Activated CD8-positive, alpha-beta T cell treated with anti-CD3 and anti-CD28 coated beads, Interleukin-2, amount 10 ng/mL, durations not matched to agents 7 days and 5 days (primary cell): ENCODE data around the gene GPR171. TPM values are rescaled to one million over a fixed set of nuclear protein-coding genes. Genes with fewer than 3 reads are reported as not detected.

Source experiments
- ATAC-seq: fragments of 150-1000 bp; cut with Tn5 transposase; one replicate; pipeline ENCODE4 v1.10.0; 2021; ENCODE audit warnings: moderate library complexity
- CTCF ChIA-PET: fragments of 350-600 bp; sonication (Branson Sonifier 250); formaldehyde crosslinking; loops from one replicate; lab custom pipeline; 2021; ENCODE audit warnings: antibody characterized with exemption; lab: Charles Lee
- POLR2A ChIA-PET: fragments of 350-600 bp; sonication (Branson Sonifier 250); formaldehyde crosslinking; loops from one replicate; lab custom pipeline; 2021; ENCODE audit warnings: antibody characterized with exemption; lab: Charles Lee
- DNase-seq: peaks from one replicate; pipeline ENCODE4 v3.0.0-alpha.2; 2020
- H3K27ac Mint-ChIP-seq: one replicate; pipeline ENCODE4 v1.8.0; 2021; ENCODE audit warnings: mild to moderate bottlenecking, mixed read lengths
- H3K27me3 Mint-ChIP-seq: one replicate; pipeline ENCODE4 v1.8.0; 2021; ENCODE audit warnings: low read depth, mixed read lengths
- H3K36me3 Mint-ChIP-seq: one replicate; pipeline ENCODE4 v1.8.0; 2021; ENCODE audit warnings: low read depth, mixed read lengths
- H3K4me1 Mint-ChIP-seq: one replicate; pipeline ENCODE4 v1.8.0; 2021; ENCODE audit warnings: low read depth, mixed read lengths
- H3K4me3 Mint-ChIP-seq: one replicate; pipeline ENCODE4 v1.8.0; 2021; ENCODE audit warnings: mild to moderate bottlenecking, mixed read lengths
- H3K9me3 Mint-ChIP-seq: one replicate; pipeline ENCODE4 v1.8.0; 2022; ENCODE audit warnings: mixed read lengths; ENCODE audit not compliant: insufficient read depth
- total RNA-seq, 2 experiments: library from RNA; stranded (reverse); gene quantifications; one replicate each; pipeline ENCODE4 v1.2.3, GENCODE V29; 2021

GPR171 gene
- total RNA-seq, 2 experiments from 2014 or later, result 115 to 124 TPM

DNA sequence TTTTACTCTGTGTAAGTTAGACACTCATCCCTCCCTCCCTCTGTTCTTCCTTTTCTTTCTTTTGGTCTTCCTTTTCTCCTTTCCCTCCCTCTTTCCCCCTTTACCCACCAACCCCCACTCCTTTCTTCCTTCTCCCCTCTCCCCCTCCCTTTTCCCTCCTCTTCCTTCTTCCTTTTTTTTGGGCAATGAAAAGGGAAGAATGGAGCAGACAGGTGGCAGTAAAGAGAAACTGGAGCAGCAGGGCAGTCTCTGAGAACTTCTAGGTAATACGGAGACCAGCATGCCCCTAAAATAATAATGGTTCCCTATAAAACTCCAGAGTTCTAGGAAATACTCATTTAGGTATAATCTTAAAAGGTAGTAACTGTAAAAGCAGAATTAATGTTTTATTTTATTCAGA, 11.4 kb upstream of the GPR171 start:
- no peak for DNase-seq
- no peak for ATAC-seq
- ChIA-PET CTCF (interaction anchor here (1.0 to 1.5 kb wide), 3 partner anchors 14 to 47 kb away, joined by 3 to 4 read pairs (median 4); no protein-coding TSS in a partner anchor), POLR2A (no interaction called here)
- H3K27me3 Mint-ChIP-seq, result no peaks in the 10 kb centered on the region
- no peak overlapping the region for H3K27ac Mint-ChIP-seq
- peaks cover 3% of the 10 kb centered on the region for H3K36me3 Mint-ChIP-seq
- H3K4me3 Mint-ChIP-seq, result no peak overlapping the region
- H3K9me3 Mint-ChIP-seq, result no peaks in the 10 kb centered on the region
- H3K4me1 Mint-ChIP-seq, result peaks cover 27% of the 10 kb centered on the region

DNA sequence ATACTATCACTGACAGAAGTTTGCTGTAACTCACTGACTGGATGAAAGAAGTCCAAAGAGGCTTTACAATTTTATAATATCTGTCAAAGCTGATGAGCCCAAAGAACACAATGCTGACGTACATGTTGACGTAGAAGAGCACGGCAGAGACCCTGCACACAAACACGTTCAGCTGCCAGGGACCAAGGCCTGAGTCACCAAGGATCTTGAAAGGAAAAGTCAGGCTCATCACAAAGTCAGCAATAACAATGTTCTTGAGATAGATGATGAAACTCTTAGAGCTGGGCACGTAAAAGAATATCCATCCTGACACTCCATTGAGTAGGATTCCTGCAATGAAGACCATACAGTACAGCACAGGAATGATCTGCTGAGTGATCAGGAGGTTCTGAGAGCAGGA, 10.9 kb upstream of the GPR171 start:
- peaks cover 33% of the 10 kb centered on the region for H3K4me1 Mint-ChIP-seq
- no peak for DNase-seq
- H3K36me3 Mint-ChIP-seq, result no peaks in the 10 kb centered on the region
- H3K4me3 Mint-ChIP-seq, result no peak overlapping the region
- no peaks in the 10 kb centered on the region for H3K9me3 Mint-ChIP-seq
- CTCF ChIA-PET, result interaction anchor here (1.1 to 1.5 kb wide), 3 partner anchors 14 to 46 kb away, joined by 3 to 6 read pairs (median 4); no protein-coding TSS in a partner anchor
- no peak for ATAC-seq
- H3K27me3 Mint-ChIP-seq, result no peaks in the 10 kb centered on the region
- POLR2A ChIA-PET, result no interaction called here
- H3K27ac Mint-ChIP-seq, result no peak overlapping the region

DNA sequence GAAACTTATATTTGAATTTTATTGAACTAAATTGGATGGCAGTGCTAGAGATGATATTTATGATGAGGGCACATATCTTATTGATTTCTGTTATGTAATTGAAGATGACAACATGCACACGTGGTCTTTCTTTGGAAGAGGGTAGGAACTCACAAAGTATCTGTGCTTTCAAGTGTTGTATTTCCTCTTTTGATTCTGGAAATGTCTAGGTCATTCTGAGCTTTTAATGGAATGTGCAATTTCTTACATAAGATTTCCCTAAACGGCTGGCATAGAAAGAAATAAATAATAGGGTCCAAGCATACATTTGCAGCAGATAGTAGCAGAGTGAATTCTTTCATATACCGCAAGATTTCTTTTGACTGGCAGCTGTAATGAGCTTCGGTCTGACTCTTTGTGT, 10.1 kb upstream of the GPR171 start:
- ATAC-seq, result no peak
- CTCF ChIA-PET, result interaction anchor here (1.0 to 4.0 kb wide), 6 partner anchors 11 to 70 kb away, joined by 3 to 38 read pairs (median 4); no protein-coding TSS in a partner anchor

DNA sequence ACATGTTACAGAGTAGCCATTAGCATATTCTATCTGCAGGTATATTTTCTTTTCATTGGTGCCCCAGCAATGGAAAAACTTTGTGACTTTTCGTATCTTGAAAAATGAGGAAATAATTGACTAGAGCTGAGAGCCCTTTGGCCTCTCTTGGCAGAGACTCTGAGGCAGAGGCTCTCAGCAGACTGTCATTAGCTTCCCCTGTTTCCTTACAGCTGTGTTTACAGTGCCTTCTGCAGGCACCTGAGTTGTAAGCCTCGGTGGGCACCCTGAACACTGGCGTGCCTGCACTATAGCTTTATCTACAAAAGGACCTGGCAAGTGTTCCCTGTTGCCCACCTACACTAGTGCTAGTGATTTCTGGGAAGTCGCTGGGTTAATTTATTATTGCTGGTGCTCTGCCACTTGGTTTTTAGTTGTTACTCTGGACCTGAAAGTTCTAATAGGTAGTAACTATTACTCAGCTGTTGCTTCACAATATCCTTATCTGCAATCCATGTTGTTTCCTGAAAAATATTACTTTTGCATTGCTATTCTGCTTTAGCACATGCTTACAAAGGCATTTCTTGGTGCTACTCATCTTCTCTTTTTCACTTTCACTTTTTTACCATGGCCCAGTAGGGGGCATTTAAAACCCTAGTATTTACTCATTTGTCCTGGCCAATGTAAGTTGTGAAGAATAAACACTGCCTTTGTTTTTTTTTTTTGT, 7.8 kb upstream of the GPR171 start:
- Mint-ChIP-seq H3K4me1 (peaks cover 57% of the 10 kb centered on the region), H3K4me3 (peak overlapping the region; percentile 74), H3K36me3 (peaks cover 3% of the 10 kb centered on the region), H3K9me3 (no peaks in the 10 kb centered on the region), H3K27me3 (no peaks in the 10 kb centered on the region), H3K27ac (peak overlapping the region; percentile 86)
- DNase-seq, result peak; percentile 43
- ChIA-PET POLR2A (interaction anchor here (0.8 to 2.3 kb wide), 3 partner anchors 10 to 58 kb away, joined by 3 to 31 read pairs (median 3); partner anchors contain the start of gene GPR171), CTCF (interaction anchor here (0.6 to 7.2 kb wide), 25 partner anchors 9 to 673 kb away, joined by 3 to 108 read pairs (median 5); partner anchors contain the start of genes GPR171 and P2RY14)
- ATAC-seq, result peak; percentile 66

More for the DNA sequence above, 10.1 kb upstream of the GPR171 start:
- H3K36me3 Mint-ChIP-seq, result no peaks in the 10 kb centered on the region
- no peaks in the 10 kb centered on the region for H3K27me3 Mint-ChIP-seq
- no peak overlapping the region for H3K27ac Mint-ChIP-seq
- no peaks in the 10 kb centered on the region for H3K9me3 Mint-ChIP-seq
- POLR2A ChIA-PET, result no interaction called here
- peaks cover 40% of the 10 kb centered on the region for H3K4me1 Mint-ChIP-seq
- DNase-seq, result no peak
- H3K4me3 Mint-ChIP-seq, result no peak overlapping the region

DNA sequence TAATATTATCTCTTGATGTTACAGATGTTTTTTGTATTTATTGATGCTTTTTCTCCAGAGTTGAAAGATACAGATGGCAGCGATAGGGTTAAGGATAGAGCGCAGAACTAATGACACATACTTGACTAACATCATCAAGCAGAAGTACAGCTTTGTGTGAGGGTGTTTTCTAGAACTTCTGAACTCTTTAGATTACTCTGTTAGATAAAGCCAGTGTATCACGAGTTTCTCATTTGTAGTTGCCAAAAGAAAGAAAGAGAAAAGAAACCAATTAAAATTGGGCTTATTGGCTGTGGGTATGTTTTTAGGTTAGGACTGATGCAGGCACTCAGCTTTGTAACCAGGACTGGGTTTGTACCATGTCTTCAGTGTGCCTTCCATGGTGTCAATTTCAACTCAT, 6.6 kb upstream of the GPR171 start:
- CTCF ChIA-PET, result interaction anchor here (1.0 to 7.2 kb wide), 10 partner anchors 9 to 118 kb away, joined by 3 to 108 read pairs (median 8); partner anchors contain the start of gene GPR171
- H3K27ac Mint-ChIP-seq, result peak overlapping the region; percentile 79
- H3K36me3 Mint-ChIP-seq, result peaks cover 3% of the 10 kb centered on the region
- H3K9me3 Mint-ChIP-seq, result no peaks in the 10 kb centered on the region
- no peak overlapping the region for H3K4me3 Mint-ChIP-seq
- peaks cover 68% of the 10 kb centered on the region for H3K4me1 Mint-ChIP-seq
- DNase-seq (no peak), ATAC-seq (peak; percentile 30)
- POLR2A ChIA-PET, result interaction anchor here (0.8 to 2.3 kb wide), 3 partner anchors 8 to 447 kb away, joined by 3 to 31 read pairs (median 3); partner anchors contain the start of genes GPR171 and SIAH2
- H3K27me3 Mint-ChIP-seq, result no peaks in the 10 kb centered on the region

DNA sequence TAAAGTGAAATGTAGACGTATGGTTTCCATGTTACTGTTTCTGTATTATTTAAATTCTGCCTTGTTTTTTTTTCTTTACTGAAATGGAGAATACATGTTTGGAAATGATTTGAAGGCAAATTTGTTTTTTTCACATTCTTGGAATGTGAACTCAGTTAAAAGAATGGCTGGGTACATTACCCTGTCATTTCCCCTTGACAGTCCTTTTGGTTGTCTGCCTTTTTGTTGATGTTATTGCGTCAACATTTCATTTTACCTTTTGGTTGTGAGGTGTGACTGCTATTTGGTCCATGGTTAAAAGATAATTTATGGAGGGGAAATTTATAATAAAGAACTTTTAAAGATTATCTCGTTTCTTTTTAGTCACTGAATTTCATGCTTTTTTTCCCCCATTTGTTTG, 3.2 kb upstream of the GPR171 start:
- Mint-ChIP-seq H3K36me3 (peaks cover 20% of the 10 kb centered on the region), H3K27ac (peak overlapping the region; percentile 94), H3K9me3 (no peaks in the 10 kb centered on the region), H3K27me3 (no peaks in the 10 kb centered on the region), H3K4me1 (peaks cover 72% of the 10 kb centered on the region), H3K4me3 (peak overlapping the region; percentile 48)
- ChIA-PET CTCF (interaction anchor here (0.7 to 7.6 kb wide), 5 partner anchors 20 to 978 kb away, joined by 3 to 108 read pairs (median 21); no protein-coding TSS in a partner anchor), POLR2A (interaction anchor here (1.1 to 1.3 kb wide), 2 partner anchors 35 to 38 kb away, joined by 3 read pairs; no protein-coding TSS in a partner anchor)
- ATAC-seq (no peak), DNase-seq (no peak)

DNA sequence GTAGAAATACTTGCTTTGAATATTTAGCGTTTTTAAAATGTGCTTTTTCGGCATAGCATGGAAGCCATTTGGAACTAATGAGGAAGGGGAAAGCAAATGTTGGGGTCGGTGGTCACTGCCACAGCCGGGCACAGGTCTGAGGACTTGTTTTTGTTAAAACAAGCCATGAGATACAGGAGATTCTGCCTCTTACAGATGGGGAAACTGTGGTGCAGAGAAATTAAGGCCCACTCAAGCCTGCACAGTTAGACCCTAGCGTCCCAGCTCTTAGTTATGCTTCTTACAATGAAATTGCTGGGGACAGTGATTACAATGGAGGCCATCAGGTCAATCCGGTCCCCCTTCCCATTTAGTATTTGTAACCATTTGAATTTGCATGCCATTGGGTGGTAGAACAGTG, 2.5 kb upstream of the GPR171 start:
- ChIA-PET CTCF (interaction anchor here (0.6 to 7.6 kb wide), 6 partner anchors 21 to 978 kb away, joined by 3 to 108 read pairs (median 3); no protein-coding TSS in a partner anchor), POLR2A (interaction anchor here (0.6 to 1.3 kb wide), 3 partner anchors 34 to 465 kb away, joined by 3 read pairs; no protein-coding TSS in a partner anchor)
- no peak for ATAC-seq

DNA sequence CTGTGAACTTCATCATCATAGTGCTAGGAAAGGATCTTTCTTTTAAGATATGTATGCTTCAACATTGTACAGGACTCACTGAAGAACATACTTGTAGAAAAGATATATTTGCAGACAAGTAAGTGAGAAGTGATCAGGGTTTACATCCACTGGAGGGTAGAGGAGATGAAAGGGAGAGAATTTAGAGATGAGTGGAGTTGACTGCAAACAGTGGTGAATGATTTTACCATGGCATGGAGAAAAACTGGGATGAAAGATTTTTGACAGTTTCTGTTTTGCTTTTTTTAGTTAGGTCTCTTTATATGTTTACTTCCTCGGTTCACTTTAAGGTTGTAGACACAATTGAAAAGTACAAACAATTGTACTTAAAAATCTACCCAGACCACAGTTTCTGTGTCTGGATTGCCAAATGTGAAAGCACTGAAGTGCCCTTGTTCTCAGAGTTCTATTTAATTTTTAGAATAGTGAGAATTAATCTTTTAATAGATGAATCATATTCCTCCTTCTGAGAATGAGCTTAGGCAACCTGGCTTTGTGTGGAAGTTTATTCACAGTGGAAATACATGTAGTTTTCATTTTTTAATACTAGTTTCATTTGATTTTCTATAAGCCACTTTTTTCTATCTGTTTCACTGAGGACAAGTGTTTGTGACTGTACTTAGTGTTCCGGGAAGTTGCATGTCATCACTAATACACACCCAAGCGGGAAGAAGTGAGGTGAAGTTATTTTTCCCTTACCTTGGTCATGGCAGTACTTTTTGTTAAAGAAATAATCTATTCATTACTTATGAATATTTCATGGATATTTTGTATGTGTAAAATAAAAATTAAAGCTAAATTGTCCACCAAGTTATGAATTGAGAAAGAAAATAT, 1.8 kb upstream of the GPR171 start:
- ChIA-PET POLR2A (interaction anchor here (0.6 to 1.3 kb wide), 3 partner anchors 33 to 465 kb away, joined by 3 read pairs; no protein-coding TSS in a partner anchor), CTCF (interaction anchor here (0.6 to 7.6 kb wide), 6 partner anchors 22 to 76 kb away, joined by 3 to 108 read pairs (median 3); no protein-coding TSS in a partner anchor)
- peaks cover 33% of the 10 kb centered on the region for H3K36me3 Mint-ChIP-seq
- DNase-seq (no peak), ATAC-seq (peak; percentile 26)
- peak overlapping the region; percentile 64 for H3K4me3 Mint-ChIP-seq
- no peaks in the 10 kb centered on the region for H3K27me3 Mint-ChIP-seq
- H3K27ac Mint-ChIP-seq, result peak overlapping the region; percentile 94
- peaks cover 61% of the 10 kb centered on the region for H3K4me1 Mint-ChIP-seq
- H3K9me3 Mint-ChIP-seq, result no peaks in the 10 kb centered on the region

More for the DNA sequence above, 2.5 kb upstream of the GPR171 start:
- Mint-ChIP-seq H3K4me3 (peak overlapping the region; percentile 64), H3K4me1 (peaks cover 66% of the 10 kb centered on the region), H3K27ac (peak overlapping the region; percentile 94), H3K27me3 (no peaks in the 10 kb centered on the region), H3K9me3 (no peaks in the 10 kb centered on the region), H3K36me3 (peaks cover 26% of the 10 kb centered on the region)
- DNase-seq, result no peak

DNA sequence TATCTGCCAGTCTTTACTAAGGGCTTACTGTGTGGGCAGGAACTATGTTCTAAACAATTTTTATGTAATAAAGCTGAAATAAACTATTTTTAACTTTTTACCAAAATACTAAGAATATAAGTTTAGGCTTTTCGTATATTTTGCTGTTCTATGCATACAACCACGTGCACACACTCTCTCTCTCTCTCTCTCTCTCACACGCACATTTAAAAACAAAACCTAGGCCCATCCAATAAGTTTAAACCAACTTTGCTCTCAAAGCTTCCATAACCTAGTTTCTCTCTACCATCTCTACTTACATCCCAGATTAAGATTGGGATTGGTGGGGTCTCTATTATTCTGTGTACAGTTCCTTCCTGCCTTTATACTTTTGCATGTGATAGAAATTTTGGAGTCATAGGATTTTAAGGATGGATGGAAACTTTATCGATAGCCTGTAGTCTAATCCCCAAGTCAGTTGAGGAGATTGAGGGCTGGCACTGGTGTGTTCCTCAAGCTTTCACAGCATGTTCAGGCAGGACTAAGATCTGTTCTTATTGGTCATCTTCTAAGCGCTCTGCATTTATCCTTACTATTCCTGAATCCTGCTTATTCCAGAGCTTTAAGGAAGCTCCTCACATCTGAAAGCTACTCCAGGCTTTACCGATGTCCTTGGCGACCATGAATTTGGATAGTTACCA, 1.8 kb downstream of the GPR171 start:
- Mint-ChIP-seq H3K36me3 (peaks cover 63% of the 10 kb centered on the region), H3K4me1 (peaks cover 51% of the 10 kb centered on the region), H3K27me3 (no peaks in the 10 kb centered on the region), H3K27ac (peak overlapping the region; percentile 79), H3K9me3 (peaks cover 3% of the 10 kb centered on the region), H3K4me3 (peak overlapping the region; percentile 87)
- DNase-seq (no peak), ATAC-seq (no peak)
- ChIA-PET POLR2A (interaction anchor here (1.1 to 5.6 kb wide), 15 partner anchors 9 to 1071 kb away, joined by 3 to 51 read pairs (median 5); partner anchors contain the start of genes MBNL1, P2RY14 and SIAH2), CTCF (interaction anchor here (1.0 to 7.6 kb wide), 7 partner anchors 9 to 81 kb away, joined by 3 to 65 read pairs (median 11); partner anchors contain the start of gene P2RY14)

DNA sequence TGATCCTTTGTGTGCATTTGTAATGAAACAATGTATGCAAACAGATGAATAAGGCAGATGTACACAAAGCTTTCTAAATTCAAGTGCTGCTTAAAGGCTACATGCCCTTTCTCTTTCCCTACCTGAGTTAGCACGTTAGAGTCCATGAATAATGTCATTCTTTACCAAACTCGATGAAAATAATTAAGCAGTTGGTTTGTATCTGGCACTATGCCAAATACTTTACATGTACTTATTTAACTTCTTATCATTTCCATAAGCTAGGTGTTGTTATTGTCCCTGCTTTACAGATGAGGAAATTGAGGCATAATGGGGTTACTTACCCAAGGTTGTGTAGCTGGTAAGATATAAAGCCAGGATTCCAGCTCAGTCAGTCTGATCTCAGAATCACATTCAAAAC, 2.4 kb downstream of the GPR171 start:
- POLR2A ChIA-PET, result interaction anchor here (1.1 to 5.6 kb wide), 15 partner anchors 10 to 1072 kb away, joined by 3 to 51 read pairs (median 5); partner anchors contain the start of genes MBNL1, P2RY14 and SIAH2
- H3K9me3 Mint-ChIP-seq, result peaks cover 9% of the 10 kb centered on the region
- H3K27ac Mint-ChIP-seq, result peak overlapping the region; percentile 79
- peaks cover 68% of the 10 kb centered on the region for H3K36me3 Mint-ChIP-seq
- H3K4me1 Mint-ChIP-seq, result peaks cover 49% of the 10 kb centered on the region
- CTCF ChIA-PET, result interaction anchor here (0.5 to 7.6 kb wide), 9 partner anchors 10 to 82 kb away, joined by 3 to 65 read pairs (median 8); partner anchors contain the start of gene P2RY14
- no peaks in the 10 kb centered on the region for H3K27me3 Mint-ChIP-seq
- peak overlapping the region; percentile 87 for H3K4me3 Mint-ChIP-seq
- no peak for ATAC-seq
- DNase-seq, result no peak
